ENCODE data around the gene JUN. TPM values are rescaled to one million over a fixed set of nuclear protein-coding genes. Genes with fewer than 3 reads are reported as not detected.

Gene JUN
- total RNA-seq, 1 experiment from 2014 or later = 14.2 TPM

- Mint-ChIP-seq H3K27me3 (ENCODE audit: low read depth) (no peaks in the 10 kb centered on the region; the same call in none of the 2 replicates), H3K36me3 (ENCODE audit: insufficient read depth in 1 of 3, low read depth in 3 of 3) (no peaks in the 10 kb centered on the region), H3K4me1 (peaks cover 8 to 12% of the 10 kb centered on the region in 2 experiments), H3K27ac (no peak overlapping the region; a peak in 1 of 7 replicates), H3K9me3 (no peaks in the 10 kb centered on the region), H3K4me3 (no peak overlapping the region)
- no peak overlapping the region for H3K18ac ChIP-seq (ENCODE audit: insufficient read length, low read depth, low read length)
- no peak for DNase-seq
- no peaks in the 10 kb centered on the region for H3K23me2 ChIP-seq (ENCODE audit: insufficient read length, low read depth, low read length, poor library complexity, severe bottlenecking)
- H2BK15ac ChIP-seq (ENCODE audit: low read depth, low read length) = no peak overlapping the region
- H2BK5ac ChIP-seq (ENCODE audit: insufficient read length, low read length) = no peak overlapping the region
- H2BK12ac ChIP-seq (ENCODE audit: insufficient read length, low read depth, low read length) = no peak overlapping the region
- no peak overlapping the region for H4K8ac ChIP-seq (replicated peaks; ENCODE audit: insufficient read length, low read depth, low read length)
- no peaks in the 10 kb centered on the region for H3K27me3 ChIP-seq (ENCODE audit: insufficient read depth, low read length)
- no peak overlapping the region for H3K4ac ChIP-seq (ENCODE audit: low read depth, low read length)
- H4K5ac ChIP-seq (ENCODE audit: insufficient read length, low read depth, low read length) = no peak overlapping the region
- H3K9me3 ChIP-seq (ENCODE audit: control insufficient read depth, low read depth, low read length) = no peaks in the 10 kb centered on the region
- H3K9ac ChIP-seq (ENCODE audit: extremely low read depth, insufficient read length, low read length) = no peak overlapping the region
- WGBS (ENCODE audit: extremely low coverage, insufficient read length, low lambda C conversion rate) = no CpG with 5 or more reads among the region's 11 CpGs
- H3K56ac ChIP-seq (ENCODE audit: insufficient read length, low read depth, low read length) = no peak overlapping the region
- H3T11ph ChIP-seq (ENCODE audit: low read length) = no peak overlapping the region
- H3K23ac ChIP-seq (ENCODE audit: insufficient read length, low read depth, low read length) = no peak overlapping the region
- no peaks in the 10 kb centered on the region for H3K79me1 ChIP-seq (ENCODE audit: insufficient read depth, low read depth, low read length, poor library complexity, severe bottlenecking)
- no peak overlapping the region for H2AK5ac ChIP-seq (ENCODE audit: insufficient read length, low read length)
- no peaks in the 10 kb centered on the region; the same call in 1 of the 2 replicates for H3K4me1 ChIP-seq (ENCODE audit: insufficient read depth, low read length)
- H3K79me2 ChIP-seq (ENCODE audit: insufficient read depth, low read length) = no peaks in the 10 kb centered on the region
- H2AFZ ChIP-seq (ENCODE audit: low read length) = no peak overlapping the region
- no peak overlapping the region for H2BK120ac ChIP-seq (ENCODE audit: low read depth, low read length, poor library complexity, severe bottlenecking)
- H2BK20ac ChIP-seq (ENCODE audit: low read depth, low read length, poor library complexity, severe bottlenecking) = no peak overlapping the region
- H4K20me1 ChIP-seq (ENCODE audit: control insufficient read depth, insufficient read depth, insufficient read length) = no peaks in the 10 kb centered on the region
- H3K27ac ChIP-seq (ENCODE audit: insufficient read length, low read depth, low read length) = no peak overlapping the region
- no peak overlapping the region for H3K14ac ChIP-seq (ENCODE audit: insufficient read depth, low read length)
- no peak overlapping the region for H4K91ac ChIP-seq (ENCODE audit: insufficient read length, low read depth, low read length)
- TF ChIP-seq, protein P1, sequence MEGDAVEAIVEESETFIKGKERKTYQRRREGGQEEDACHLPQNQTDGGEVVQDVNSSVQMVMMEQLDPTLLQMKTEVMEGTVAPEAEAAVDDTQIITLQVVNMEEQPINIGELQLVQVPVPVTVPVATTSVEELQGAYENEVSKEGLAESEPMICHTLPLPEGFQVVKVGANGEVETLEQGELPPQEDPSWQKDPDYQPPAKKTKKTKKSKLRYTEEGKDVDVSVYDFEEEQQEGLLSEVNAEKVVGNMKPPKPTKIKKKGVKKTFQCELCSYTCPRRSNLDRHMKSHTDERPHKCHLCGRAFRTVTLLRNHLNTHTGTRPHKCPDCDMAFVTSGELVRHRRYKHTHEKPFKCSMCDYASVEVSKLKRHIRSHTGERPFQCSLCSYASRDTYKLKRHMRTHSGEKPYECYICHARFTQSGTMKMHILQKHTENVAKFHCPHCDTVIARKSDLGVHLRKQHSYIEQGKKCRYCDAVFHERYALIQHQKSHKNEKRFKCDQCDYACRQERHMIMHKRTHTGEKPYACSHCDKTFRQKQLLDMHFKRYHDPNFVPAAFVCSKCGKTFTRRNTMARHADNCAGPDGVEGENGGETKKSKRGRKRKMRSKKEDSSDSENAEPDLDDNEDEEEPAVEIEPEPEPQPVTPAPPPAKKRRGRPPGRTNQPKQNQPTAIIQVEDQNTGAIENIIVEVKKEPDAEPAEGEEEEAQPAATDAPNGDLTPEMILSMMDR (conservative IDR thresholded peaks at IDR 0.05) = no peak
- no peak overlapping the region for H3K4me2 ChIP-seq (ENCODE audit: insufficient read depth, insufficient read length, low read length)
Measured at GRCh38 chr1:58805716-58806571, 22.1 kb upstream of the JUN start.

Measured in H9 (cell line).